ENCODE measurements around the gene DOCK3. TPM values are rescaled to one million over a fixed set of nuclear protein-coding genes. Genes with fewer than 3 reads are reported as not detected.

Gene DOCK3
- total and polyA plus RNA-seq, 10 of the 15 experiments (the other 5 are each of a cell fraction or from before 2014, with no cell fraction given): 0.02 to 0.52 (median 0.04) TPM; not detected in 5

DNA sequence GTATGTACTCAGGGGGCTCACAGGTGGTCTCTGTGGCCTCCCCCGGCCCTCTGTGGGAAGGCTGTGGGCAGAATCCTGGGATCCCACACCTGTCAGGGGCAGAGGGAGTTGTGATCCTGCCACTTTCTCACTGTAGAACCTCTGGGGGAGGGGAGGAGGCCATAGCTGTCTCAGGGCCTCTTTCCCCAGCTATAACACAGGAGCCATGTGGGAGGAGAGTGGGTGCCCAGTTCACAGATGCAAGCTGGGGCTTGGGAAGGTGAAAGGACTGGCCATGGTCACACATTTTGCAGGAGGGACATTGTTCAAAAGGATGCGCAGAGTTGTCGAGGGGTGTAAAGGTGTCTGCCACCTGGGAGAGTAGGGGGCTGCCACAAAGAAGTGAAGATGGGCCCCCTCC lies 46.1 kb upstream of the DOCK3 start:
- intact Hi-C loops (cut with micrococcal nuclease; ENCODE audit: unreplicated experiment) (no loop called here), in situ Hi-C loops (cut with MboI) (no loop called here)
- no TSS peak for BruUV-seq (replicated peaks)
- Histone ChIP-seq H3K9me3 (replicated peaks; ENCODE audit: control insufficient read depth, insufficient read depth, low read length) (no peaks in the 10 kb centered on the region), H3K27me3 (replicated peaks in 1 of 2; ENCODE audit: control insufficient read depth in 2 of 2, insufficient read depth in 2 of 2, low read length in 1 of 2) (no peaks in the 10 kb centered on the region), H3K27ac (ENCODE audit: control insufficient read depth, insufficient read depth) (no peak overlapping the region), H4K20me1 (ENCODE audit: control insufficient read depth, insufficient read depth) (no peaks in the 10 kb centered on the region), H3K4me1 (ENCODE audit: control insufficient read depth, insufficient read depth, low read length) (peaks cover 19% of the 10 kb centered on the region), H3K9ac (ENCODE audit: control insufficient read depth, insufficient read depth, low read length) (no peak overlapping the region), H2AFZ (ENCODE audit: control insufficient read depth, low read depth, low read length) (no peak overlapping the region), H3K79me2 (ENCODE audit: control insufficient read depth, insufficient read depth, low read length) (no peaks in the 10 kb centered on the region), H3K4me2 (ENCODE audit: control insufficient read depth, insufficient read depth) (no peak overlapping the region), H3K4me3 (no peak overlapping the region), H3K36me3 (ENCODE audit: control insufficient read depth in 2 of 2, insufficient read depth in 2 of 2, low read length in 1 of 2) (peaks cover 0 to 4% of the 10 kb centered on the region in 2 experiments; a peak in 2 of 4 replicates)
- ChIA-PET SMC1A (ENCODE audit: uncharacterized antibody, unreplicated experiment) (interaction anchor here (1.3 to 5.7 kb wide), 5 partner anchors 9 to 24 kb away, joined by 5 to 26 read pairs (median 8); partner anchors contain the start of gene MAPKAPK3), CTCF (interaction anchor here (1.2 to 4.6 kb wide), 6 partner anchors 9 to 744 kb away, joined by 3 to 35 read pairs (median 6); partner anchors contain the start of gene MAPKAPK3), RAD21 (ENCODE audit: unreplicated experiment) (interaction anchor here (0.9 to 3.8 kb wide), 4 partner anchors 11 to 24 kb away, joined by 3 to 19 read pairs (median 8); partner anchors contain the start of genes CISH and MAPKAPK3), POLR2A (interaction anchor here (0.6 to 2.2 kb wide), 2 partner anchors 9 to 24 kb away, joined by 3 to 10 read pairs; no protein-coding TSS in a partner anchor)
- FAIRE-seq (no peak), ATAC-seq (no peak), DNase-seq (ENCODE audit: low read depth, low spot score) (no peak)
- WGBS (ENCODE audit: insufficient coverage, insufficient replicate concordance, low lambda C conversion rate, missing lambda C conversion rate): 74% methylated on average over 3 of the region's 3 CpGs
- TF ChIP-seq SMAD5 (IDR thresholded peaks at IDR 0.05; ENCODE audit: low read depth) (no peak), NFXL1 (IDR thresholded peaks at IDR 0.05; ENCODE audit: borderline replicate concordance) (no peak), HDAC6 (IDR thresholded peaks at IDR 0.05; ENCODE audit: unreplicated experiment) (no peak), GATAD2B (conservative IDR thresholded peaks at IDR 0.05; ENCODE audit: low read depth) (no peak), NR2C1 (IDR thresholded peaks at IDR 0.05) (no peak), YBX1 (IDR thresholded peaks at IDR 0.05) (no peak)
- TF ChIP-seq, protein P1, sequence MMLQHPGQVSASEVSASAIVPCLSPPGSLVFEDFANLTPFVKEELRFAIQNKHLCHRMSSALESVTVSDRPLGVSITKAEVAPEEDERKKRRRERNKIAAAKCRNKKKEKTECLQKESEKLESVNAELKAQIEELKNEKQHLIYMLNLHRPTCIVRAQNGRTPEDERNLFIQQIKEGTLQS (IDR thresholded peaks at IDR 0.05; ENCODE audit: borderline replicate concordance, extremely low read depth, low read depth, low read length): no peak
